ENCODE measurements around the gene GRHL1. TPM values are rescaled to one million over a fixed set of nuclear protein-coding genes. Genes with fewer than 3 reads are reported as not detected.
A peak's percentile ranks its signal among the peaks of the same experiment; 100 is the strongest.

The GRHL1 gene
- total RNA-seq, 1 experiment from 2014 or later = 10.3 TPM

GRCh38 chr2:10036095-10036884, 84.8 kb downstream of the GRHL1 start:
- H4K20me1 ChIP-seq (ENCODE audit: low read length) = no peaks in the 10 kb centered on the region
- ChIA-PET POLR2A (ENCODE audit: unreplicated experiment) (no interaction called here), CTCF (interaction anchor here (0.7 to 1.9 kb wide), 3 partner anchors 12 to 479 kb away, joined by 3 to 20 read pairs (median 7); no protein-coding TSS in a partner anchor)
- H2AFZ ChIP-seq (ENCODE audit: low read length) = peak overlapping the region; percentile 37; the same call in 1 of the 2 replicates
- ATAC-seq (peak; percentile 77), DNase-seq (peak; percentile 79)
- no peaks in the 10 kb centered on the region for H3F3A ChIP-seq (ENCODE audit: low read length, unreplicated experiment)
- H3K36me3 ChIP-seq (ENCODE audit: low read depth, low read length) = no peaks in the 10 kb centered on the region
- peak overlapping the region; percentile 38; the same call in 1 of the 2 replicates for H3K27ac ChIP-seq (ENCODE audit: low read length)
- BruUV-seq (replicated peaks) = no TSS peak
- no peak overlapping the region for H3K4me3 ChIP-seq (ENCODE audit: low read length)
- peak overlapping the region; percentile 36; the same call in 1 of the 2 replicates for H3K9ac ChIP-seq (ENCODE audit: low read length)
- H3K9me3 ChIP-seq (ENCODE audit: low read length) = no peaks in the 10 kb centered on the region
- peak overlapping the region; percentile 38 for H3K4me2 ChIP-seq (ENCODE audit: low read length)
- H3K79me2 ChIP-seq (ENCODE audit: low read length) = no peaks in the 10 kb centered on the region
- no peaks in the 10 kb centered on the region for H3K9me2 ChIP-seq (replicated peaks; ENCODE audit: low read length)
- TF ChIP-seq EZH2phosphoT487 (IDR thresholded peaks at IDR 0.05; ENCODE audit: borderline replicate concordance, low read length) = no peak
- peak; percentile 78 for TF ChIP-seq CTCF (conservative IDR thresholded peaks at IDR 0.05; ENCODE audit: low read depth, low read length)
- no peak for TF ChIP-seq EZH2 (IDR thresholded peaks at IDR 0.05; ENCODE audit: low read length, unreplicated experiment)
- no peaks in the 10 kb centered on the region for H3K27me3 ChIP-seq (ENCODE audit: low read length)
- intact Hi-C loops (cut with micrococcal nuclease) = no loop called here
- peaks cover 12% of the 10 kb centered on the region for H3K4me1 ChIP-seq (ENCODE audit: insufficient read depth, low read length)

- H3K36me3 ChIP-seq (ENCODE audit: low read depth, low read length) = no peaks in the 10 kb centered on the region
- no peaks in the 10 kb centered on the region for H3K27me3 ChIP-seq (ENCODE audit: low read length)
- ATAC-seq (no peak), DNase-seq (no peak)
- no peaks in the 10 kb centered on the region for H4K20me1 ChIP-seq (ENCODE audit: low read length)
- no peaks in the 10 kb centered on the region for H3K79me2 ChIP-seq (ENCODE audit: low read length)
- ChIA-PET POLR2A (ENCODE audit: unreplicated experiment) (no interaction called here), CTCF (no interaction called here)
- no peak overlapping the region for H3K9ac ChIP-seq (ENCODE audit: low read length)
- intact Hi-C loops (cut with micrococcal nuclease) = no loop called here
- H3K27ac ChIP-seq (ENCODE audit: low read length) = no peak overlapping the region
- no peaks in the 10 kb centered on the region for H3F3A ChIP-seq (ENCODE audit: low read length, unreplicated experiment)
- TF ChIP-seq CTCF (conservative IDR thresholded peaks at IDR 0.05; ENCODE audit: low read depth, low read length) (no peak), EZH2phosphoT487 (IDR thresholded peaks at IDR 0.05; ENCODE audit: borderline replicate concordance, low read length) (no peak), EZH2 (IDR thresholded peaks at IDR 0.05; ENCODE audit: low read length, unreplicated experiment) (no peak)
- peaks cover 12% of the 10 kb centered on the region for H3K4me1 ChIP-seq (ENCODE audit: insufficient read depth, low read length)
- H3K4me2 ChIP-seq (ENCODE audit: low read length) = no peak overlapping the region
- BruUV-seq (replicated peaks) = no TSS peak
- H2AFZ ChIP-seq (ENCODE audit: low read length) = no peak overlapping the region
- H3K9me2 ChIP-seq (replicated peaks; ENCODE audit: low read length) = no peaks in the 10 kb centered on the region
- no peaks in the 10 kb centered on the region for H3K9me3 ChIP-seq (ENCODE audit: low read length)
- H3K4me3 ChIP-seq (ENCODE audit: low read length) = no peak overlapping the region
Observed at GRCh38 chr2:10038123-10038522, 86.6 kb downstream of the GRHL1 start.

GRCh38 chr2:10038716-10039115, 87.2 kb downstream of the GRHL1 start:
- no peak overlapping the region for H2AFZ ChIP-seq (ENCODE audit: low read length)
- no peaks in the 10 kb centered on the region for H3K36me3 ChIP-seq (ENCODE audit: low read depth, low read length)
- ChIA-PET CTCF (no interaction called here), POLR2A (ENCODE audit: unreplicated experiment) (no interaction called here)
- H3K79me2 ChIP-seq (ENCODE audit: low read length) = no peaks in the 10 kb centered on the region
- intact Hi-C loops (cut with micrococcal nuclease) = no loop called here
- H3K9ac ChIP-seq (ENCODE audit: low read length) = no peak overlapping the region
- ATAC-seq = no peak
- H3K9me2 ChIP-seq (replicated peaks; ENCODE audit: low read length) = no peaks in the 10 kb centered on the region
- no peaks in the 10 kb centered on the region for H3K9me3 ChIP-seq (ENCODE audit: low read length)
- no TSS peak for BruUV-seq (replicated peaks)
- H3F3A ChIP-seq (ENCODE audit: low read length, unreplicated experiment) = no peaks in the 10 kb centered on the region
- no peak for DNase-seq
- H3K4me1 ChIP-seq (ENCODE audit: insufficient read depth, low read length) = peaks cover 12% of the 10 kb centered on the region
- no peaks in the 10 kb centered on the region for H4K20me1 ChIP-seq (ENCODE audit: low read length)
- no peak overlapping the region for H3K4me2 ChIP-seq (ENCODE audit: low read length)
- no peak overlapping the region for H3K4me3 ChIP-seq (ENCODE audit: low read length)
- H3K27me3 ChIP-seq (ENCODE audit: low read length) = no peaks in the 10 kb centered on the region
- H3K27ac ChIP-seq (ENCODE audit: low read length) = no peak overlapping the region
- TF ChIP-seq CTCF (conservative IDR thresholded peaks at IDR 0.05; ENCODE audit: low read depth, low read length) = no peak
- no peak for TF ChIP-seq EZH2phosphoT487 (IDR thresholded peaks at IDR 0.05; ENCODE audit: borderline replicate concordance, low read length)
- TF ChIP-seq EZH2 (IDR thresholded peaks at IDR 0.05; ENCODE audit: low read length, unreplicated experiment) = no peak

All from PC-3 (cell line).